GM19463 (cell line): ENCODE data around the gene SENP8.
"Not testable (repeated sequence)": the region's sequence is repeated elsewhere in the genome, so short reads cannot be mapped to it uniquely, and the experiment has no call there.

ENCODE experiments used
- ATAC-seq: cut with Tn5 transposase; IDR thresholded peaks from one replicate; pipeline ENCODE4 v1.9.1; 2021; ENCODE audit warnings: mild to moderate bottlenecking, moderate library complexity; ENCODE audit not compliant: unreplicated experiment

SENP8 gene

GRCh38 chr15:72118017-72118978 is at the start of gene SENP8, which contains the start of gene MYO9A:
Gene SENP8, plus strand, starts transcription at chr15:72118403. Its CDS starts 21,221 bp downstream, at chr15:72139624.
Gene MYO9A, minus strand, starts transcription at chr15:72118150. Its CDS starts 71,587 bp downstream, at chr15:72046563.
- peak; percentile 63 for ATAC-seq

DNA sequence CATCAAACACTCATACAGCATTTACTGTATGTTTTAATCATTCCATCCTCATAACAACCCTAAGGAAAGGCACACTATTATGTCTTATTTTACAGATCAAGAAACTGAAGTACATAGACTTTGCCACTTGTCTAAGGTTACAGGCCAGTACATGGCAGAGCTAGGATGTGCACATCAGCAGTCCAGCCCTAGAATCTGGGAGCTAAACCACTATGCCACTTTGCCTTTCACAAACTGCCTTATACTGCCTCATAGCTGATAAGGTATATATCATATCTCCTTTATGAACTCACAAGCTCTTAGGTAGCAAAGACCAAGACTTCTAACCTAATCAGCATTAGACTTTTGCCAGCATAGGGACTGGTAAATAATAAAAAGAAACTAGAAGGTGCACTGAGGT is 49.3 kb upstream of the SENP8 start:
- no peak for ATAC-seq

DNA sequence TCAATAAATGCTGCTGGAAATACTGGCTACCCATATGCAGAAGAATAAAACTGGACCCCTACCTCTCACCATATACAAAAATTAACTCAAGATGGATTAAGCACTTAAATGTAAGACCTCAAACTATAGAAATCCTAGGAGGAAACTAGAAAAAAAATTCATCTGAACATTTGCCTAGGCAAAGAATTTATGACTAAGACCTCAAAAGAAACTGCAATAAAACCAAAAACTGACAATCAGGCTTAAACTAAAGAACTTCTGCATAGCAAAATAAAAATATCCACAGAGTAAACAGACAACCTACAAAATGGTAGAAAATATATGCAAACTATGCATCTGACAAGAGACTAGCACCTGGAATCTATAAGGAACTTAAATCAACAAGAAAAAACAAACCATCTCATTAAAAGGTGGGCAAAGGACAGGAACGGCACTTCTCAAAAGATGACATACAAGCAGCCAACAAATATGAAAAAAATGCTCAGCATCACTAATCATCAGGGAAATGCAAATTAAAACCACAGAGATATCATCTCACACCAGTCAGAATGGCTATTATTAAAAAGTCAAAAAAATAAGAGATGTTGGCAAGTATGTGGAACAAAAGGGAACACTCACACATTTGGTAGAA is 47.3 kb upstream of the SENP8 start:
- no peak for ATAC-seq

DNA sequence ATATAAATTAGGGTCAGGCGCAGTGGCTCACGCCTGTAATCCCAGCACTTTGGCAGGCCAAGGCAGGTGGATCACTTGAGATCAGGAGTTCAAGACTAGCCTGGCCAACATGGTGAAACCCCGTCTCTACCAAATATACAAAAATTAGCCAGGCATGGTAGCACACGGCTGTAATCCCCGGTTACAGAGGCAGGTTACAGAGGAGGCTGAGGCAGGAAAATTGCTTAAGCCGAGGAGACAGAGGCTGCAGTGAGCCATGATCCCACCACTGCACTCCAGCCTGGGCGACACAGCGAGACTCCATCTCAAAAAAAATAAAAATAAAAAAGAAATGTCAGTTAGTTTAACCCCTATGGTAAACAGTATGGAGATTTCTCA is 46.8 kb upstream of the SENP8 start:
- not testable (repeated sequence) for ATAC-seq

GRCh38 chr15:72074335-72075060 is 43.7 kb upstream of the SENP8 start:
- ATAC-seq: no peak

DNA sequence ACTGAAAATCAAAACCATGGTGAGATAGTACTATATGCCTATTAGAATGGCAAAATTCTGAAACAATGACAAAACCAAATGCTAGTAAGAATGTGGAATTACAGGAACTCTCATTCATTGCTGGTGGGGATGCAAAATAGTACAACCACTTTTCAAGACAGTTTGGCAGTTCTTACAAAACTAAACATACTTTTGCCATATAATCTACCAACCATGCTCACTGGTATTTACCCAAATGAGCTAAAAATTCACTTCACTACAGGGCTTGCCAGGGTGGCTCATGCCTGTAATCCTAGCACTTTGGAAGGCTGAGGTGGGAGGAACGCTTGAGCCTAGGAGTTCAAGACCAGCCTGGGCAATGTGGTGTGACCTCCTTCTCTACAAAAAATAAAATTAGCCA is 40.3 kb upstream of the SENP8 start:
- no peak for ATAC-seq

- ATAC-seq: no peak
Observed at GRCh38 chr15:72078887-72079286, 39.3 kb upstream of the SENP8 start.

- ATAC-seq: no peak
Observed at GRCh38 chr15:72082176-72082575, 36.0 kb upstream of the SENP8 start.

GRCh38 chr15:72086010-72086697 is 32.0 kb upstream of the SENP8 start:
- no peak for ATAC-seq

DNA sequence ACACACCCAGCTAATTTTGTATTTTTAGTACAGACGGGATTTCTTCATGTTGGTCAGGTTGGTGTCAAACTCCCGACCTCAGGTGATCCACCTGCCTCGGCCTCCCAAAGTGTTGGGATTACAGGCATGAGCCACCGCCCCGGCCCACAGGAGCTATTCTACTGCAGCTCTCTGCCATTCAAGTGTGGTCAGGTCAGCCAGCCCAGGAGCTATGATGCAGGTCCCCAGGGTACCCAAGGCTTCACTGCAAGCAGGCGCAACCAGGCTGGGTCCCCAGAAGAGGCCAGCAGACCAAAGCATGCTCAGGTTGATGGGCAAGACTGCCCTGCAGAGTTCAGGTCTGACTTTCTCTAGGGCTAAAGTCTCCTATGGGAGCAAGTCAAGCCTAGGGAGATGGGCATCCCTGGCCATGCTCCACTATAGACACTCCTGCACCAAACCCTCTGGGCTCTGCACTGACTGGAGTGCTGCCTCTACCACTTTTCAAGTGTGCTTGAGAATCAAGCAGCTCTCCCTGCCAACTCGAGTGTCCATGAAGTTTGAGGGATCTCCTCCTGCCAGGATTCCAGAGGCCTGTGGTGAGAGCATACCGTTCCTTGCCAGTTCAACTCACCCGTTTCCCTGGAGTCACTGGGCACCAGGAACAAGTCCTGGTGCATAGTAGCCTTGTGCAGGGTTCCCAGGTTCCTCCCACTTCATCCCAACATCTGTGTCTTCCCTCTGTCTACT is 31.1 kb upstream of the SENP8 start:
- no peak for ATAC-seq

GRCh38 chr15:72092006-72092405 is 26.2 kb upstream of the SENP8 start:
- no peak for ATAC-seq

DNA sequence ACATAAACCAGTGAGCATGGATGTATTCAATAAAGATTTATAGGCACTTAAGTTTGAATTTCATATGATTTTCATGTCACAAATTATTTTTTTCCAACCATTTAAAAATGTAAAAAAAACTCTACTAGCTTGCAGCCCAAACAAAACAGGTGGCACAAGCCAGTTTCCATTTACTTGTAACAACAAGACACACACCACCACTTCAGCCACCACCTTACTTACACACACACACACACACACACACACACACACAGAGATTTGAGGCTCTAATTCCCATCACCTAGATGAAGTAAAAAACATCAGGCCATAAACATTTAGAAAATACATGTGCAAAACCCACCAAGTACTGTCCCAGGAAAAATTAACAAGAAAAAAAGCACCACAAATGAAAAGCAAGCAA is 25.5 kb upstream of the SENP8 start:
- no peak for ATAC-seq

- no peak for ATAC-seq
Observed at GRCh38 chr15:72096796-72097195, 21.4 kb upstream of the SENP8 start.

DNA sequence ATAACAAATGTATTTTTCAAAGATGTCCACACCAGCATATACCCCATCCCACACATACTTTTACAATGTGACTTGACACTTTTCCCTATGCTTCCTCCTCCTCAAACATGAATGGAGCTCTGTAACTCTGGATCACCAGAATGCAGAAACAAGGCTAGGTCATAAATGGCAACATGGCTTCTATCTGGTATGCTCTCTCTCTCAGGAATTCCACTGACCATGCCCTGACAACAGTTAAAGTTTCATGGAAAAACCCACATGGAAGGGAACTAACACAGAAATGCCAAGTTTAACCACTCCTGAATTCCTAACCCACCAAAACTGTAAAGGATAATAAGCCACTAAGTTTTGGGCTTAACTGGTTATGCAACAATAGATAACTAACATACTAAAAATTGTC is 20.2 kb upstream of the SENP8 start:
- ATAC-seq: no peak

DNA sequence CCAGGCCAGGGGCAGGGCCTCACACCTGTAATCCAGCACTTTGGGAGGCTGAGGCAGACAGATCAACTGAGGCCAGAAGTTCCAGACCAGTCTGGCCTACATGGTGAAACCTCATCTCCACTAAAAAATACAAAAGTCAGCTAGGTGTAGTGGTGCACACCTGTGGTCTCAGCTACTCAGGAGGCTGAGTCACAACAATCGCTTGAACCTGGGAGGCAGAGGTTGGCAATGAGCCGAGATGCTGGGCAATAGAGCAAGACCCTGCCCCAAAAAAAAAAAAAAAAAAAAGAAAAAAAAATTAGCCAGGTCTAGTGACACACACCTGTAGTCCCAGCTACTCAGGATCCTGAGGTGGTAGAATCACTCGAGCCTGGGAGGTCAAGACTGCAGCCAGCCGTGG is 19.0 kb upstream of the SENP8 start:
- no peak for ATAC-seq

DNA sequence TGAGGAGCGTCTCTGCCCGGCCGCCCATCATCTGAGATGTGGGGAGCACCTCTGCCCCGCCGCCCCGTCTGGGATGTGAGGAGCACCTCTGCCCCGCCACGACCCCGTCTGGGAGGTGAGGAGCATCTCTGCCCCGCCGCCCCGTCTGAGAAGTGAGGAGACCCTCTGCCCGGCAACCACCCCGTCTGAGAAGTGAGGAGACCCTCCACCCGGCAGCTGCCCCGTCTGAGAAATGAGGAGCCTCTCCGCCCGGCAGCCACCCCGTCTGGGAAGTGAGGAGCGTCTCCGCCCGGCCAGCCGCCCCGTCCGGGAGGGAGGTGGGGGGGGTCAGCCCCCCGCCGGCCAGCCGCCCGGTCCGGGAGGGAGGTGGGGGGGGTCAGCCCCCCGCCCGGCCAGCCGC is 17.7 kb upstream of the SENP8 start:
- ATAC-seq: not testable (repeated sequence)

DNA sequence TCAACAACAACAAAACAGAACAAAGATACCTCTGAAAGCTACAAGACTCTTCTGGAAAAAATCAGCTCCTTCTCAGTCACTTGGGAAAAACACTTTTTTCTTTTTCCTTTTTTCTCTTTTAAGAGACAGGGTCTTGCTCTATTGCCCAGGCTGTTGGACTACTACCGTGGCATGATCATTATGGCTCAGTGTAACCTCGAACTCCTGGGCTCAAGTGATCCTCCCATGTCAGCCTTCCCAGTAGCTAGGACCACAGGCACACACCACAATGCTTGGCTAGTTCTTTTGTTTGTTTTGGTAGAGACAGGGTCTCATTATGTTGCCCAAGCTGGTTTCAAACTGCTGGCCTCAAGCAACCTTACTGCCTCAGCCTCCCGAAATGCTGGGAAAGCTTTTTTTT is 13.1 kb upstream of the SENP8 start:
- no peak for ATAC-seq

DNA sequence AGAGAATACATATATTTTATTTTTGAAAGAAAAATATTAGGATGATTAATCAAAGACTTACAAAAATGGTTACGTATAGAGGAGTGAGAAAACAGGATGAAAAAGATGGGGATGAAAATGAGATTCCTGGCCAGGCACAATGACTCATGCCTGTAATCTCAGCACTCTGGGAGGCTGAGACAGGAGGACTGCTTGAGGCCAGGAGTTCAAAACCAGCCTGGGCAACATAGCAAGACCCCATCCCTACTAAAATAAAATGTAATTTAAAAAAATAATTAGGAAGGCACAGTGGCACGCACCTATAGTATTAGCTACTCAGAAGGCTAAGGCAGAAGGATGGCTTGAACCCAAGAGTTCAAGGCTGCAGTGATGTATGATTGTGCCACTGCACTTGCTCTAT is 12.1 kb upstream of the SENP8 start:
- ATAC-seq: no peak

- ATAC-seq: no peak
Observed at GRCh38 chr15:72110355-72110754, 7.8 kb upstream of the SENP8 start.

- no peak for ATAC-seq
Observed at GRCh38 chr15:72112116-72112515, 6.1 kb upstream of the SENP8 start.
